A673 (cell line): ENCODE measurements around the gene ATG16L2. TPM values are rescaled to one million over a fixed set of nuclear protein-coding genes. Genes with fewer than 3 reads are reported as not detected.

Source experiments
- BruUV-seq: library from RNA; stranded (reverse); fragments of 400-500 nt; replicated peaks from 2 replicates; lab custom pipeline; 2021; lab: Mats Ljungman, UMichigan
- CTCF ChIA-PET: fragments of 300-600 bp; sonication (Branson Sonifier 250); formaldehyde crosslinking; loops from one replicate; lab custom pipeline; 2022; ENCODE audit warnings: antibody characterized with exemption; lab: Charles Lee
- POLR2A ChIA-PET: fragments of 300-600 bp; sonication (Branson Sonifier 250); formaldehyde crosslinking; loops from one replicate; lab custom pipeline; 2022; ENCODE audit warnings: antibody characterized with exemption; ENCODE audit not compliant: low non-redundant PET; lab: Charles Lee
- DNase-seq: peaks from one replicate; pipeline ENCODE4 v3.0.0-alpha.2; 2015; ENCODE audit warnings: low spot score
- H3K27ac ChIP-seq: fragments of 200-600 bp; sonication (generic); 2 replicates; pipeline ENCODE4 v1.5.1; 2016; ENCODE audit warnings: mixed run types, low read depth, mild to moderate bottlenecking, mixed read lengths, antibody characterized with exemption, low read length; ENCODE audit not compliant: poor library complexity, severe bottlenecking
- H3K27me3 ChIP-seq: fragments of 200-600 bp; sonication (generic); replicated peaks from 2 replicates; pipeline ENCODE4 v1.6.1; 2017; ENCODE audit warnings: mixed run types, low read depth, mild to moderate bottlenecking, mixed read lengths, antibody characterized with exemption, low read length; ENCODE audit not compliant: insufficient read depth, poor library complexity
- H3K36me3 ChIP-seq: fragments of 200-600 bp; sonication (generic); 2 replicates; pipeline ENCODE4 v1.6.1; 2016; ENCODE audit warnings: mixed run types, mild to moderate bottlenecking, mixed read lengths, antibody characterized with exemption, low read length; ENCODE audit not compliant: insufficient read depth, poor library complexity, severe bottlenecking
- H3K4me1 ChIP-seq: fragments of 200-600 bp; sonication (generic); 2 replicates; pipeline ENCODE4 v1.6.1; 2017; ENCODE audit warnings: mixed run types, mild to moderate bottlenecking, mixed read lengths, antibody characterized with exemption, low read length; ENCODE audit not compliant: insufficient read depth, poor library complexity, severe bottlenecking
- H3K4me3 ChIP-seq: fragments of 200-600 bp; sonication (generic); 2 replicates; pipeline ENCODE4 v1.5.1; 2016; ENCODE audit warnings: low read depth, mixed run types, mild to moderate bottlenecking, mixed read lengths, low read length; ENCODE audit not compliant: poor library complexity, severe bottlenecking
- H3K9me3 ChIP-seq: fragments of 200-600 bp; sonication (generic); 2 replicates; pipeline ENCODE4 v1.6.1; 2016; ENCODE audit warnings: mixed run types, low read depth, mild to moderate bottlenecking, mixed read lengths, antibody characterized with exemption, low read length; ENCODE audit not compliant: poor library complexity, severe bottlenecking
- CTCF ChIP-seq: fragments of 300-800, 200-600 bp; sonication (generic); conservative IDR thresholded peaks from 2 replicates; pipeline ENCODE4 v1.5.1; 2017; ENCODE audit warnings: low read depth, mild to moderate bottlenecking, antibody characterized with exemption, low read length, moderate library complexity, mixed read lengths
- EZH2 ChIP-seq: fragments of 200-600 bp; sonication (generic); IDR thresholded peaks from 2 replicates; pipeline ENCODE4 v1.6.1; 2017; ENCODE audit warnings: borderline replicate concordance, low read depth, mild to moderate bottlenecking, mixed read lengths, antibody characterized with exemption, low read length; ENCODE audit not compliant: poor library complexity, severe bottlenecking
- intact Hi-C: fragments of 100-400 bp; cut with micrococcal nuclease; formaldehyde crosslinking; loops from one replicate; pipeline ENCODE4 v1.10.0; 2022; ENCODE audit not compliant: unreplicated experiment
- total RNA-seq: library from RNA; stranded (reverse); gene quantifications from 2 replicates; pipeline ENCODE4 v1.2.3, GENCODE V29; 2021

ATG16L2 gene
- total RNA-seq, 1 experiment from 2014 or later: 8.6 TPM

- BruUV-seq: no TSS peak
- H3K9me3 ChIP-seq: no peaks in the 10 kb centered on the region
- peak; percentile 86 for DNase-seq
- peak overlapping the region; percentile 75 for H3K4me3 ChIP-seq
- TF ChIP-seq CTCF: no peak
- TF ChIP-seq EZH2: no peak
- H3K27ac ChIP-seq: peak overlapping the region; percentile 100
- POLR2A ChIA-PET: no interaction called here
- peaks cover 2% of the 10 kb centered on the region for H3K36me3 ChIP-seq
- H3K4me1 ChIP-seq: peaks cover 14% of the 10 kb centered on the region
- CTCF ChIA-PET: interaction anchor here (1.0 to 1.7 kb wide), 4 partner anchors 20 to 347 kb away, joined by 4 to 9 read pairs (median 5); partner anchors contain the start of gene STARD10
- no peaks in the 10 kb centered on the region for H3K27me3 ChIP-seq
- intact Hi-C loops: no loop called here
Observed at GRCh38 chr11:72813740-72814285, 398 bp upstream of the ATG16L2 start.

- POLR2A ChIA-PET: interaction anchor here (0.6 kb wide), 1 partner anchor 17 kb away, joined by 3 read pairs; no protein-coding TSS in a partner anchor
- TF ChIP-seq EZH2: no peak
- TF ChIP-seq CTCF: no peak
- Histone ChIP-seq H3K27ac (no peak overlapping the region), H3K4me3 (peak overlapping the region; percentile 75), H3K27me3 (no peaks in the 10 kb centered on the region), H3K4me1 (peaks cover 14% of the 10 kb centered on the region), H3K36me3 (no peaks in the 10 kb centered on the region), H3K9me3 (no peaks in the 10 kb centered on the region)
- BruUV-seq: no TSS peak
- no peak for DNase-seq
- intact Hi-C loops: no loop called here
- CTCF ChIA-PET: no interaction called here
Observed at GRCh38 chr11:72815110-72815618, 953 bp downstream of the ATG16L2 start.

- no TSS peak for BruUV-seq
- H3K27ac ChIP-seq: no peak overlapping the region
- peaks cover 18% of the 10 kb centered on the region for H3K4me1 ChIP-seq
- no peaks in the 10 kb centered on the region for H3K9me3 ChIP-seq
- DNase-seq: no peak
- TF ChIP-seq EZH2 (no peak), CTCF (no peak)
- ChIA-PET CTCF (no interaction called here), POLR2A (no interaction called here)
- intact Hi-C loops: no loop called here
- H3K4me3 ChIP-seq: no peak overlapping the region
- H3K36me3 ChIP-seq: no peaks in the 10 kb centered on the region
- H3K27me3 ChIP-seq: no peaks in the 10 kb centered on the region
Observed at GRCh38 chr11:72816404-72816990, 2.3 kb downstream of the ATG16L2 start.
